CD4-positive, alpha-beta T cell treated with Interleukin-1 beta for 1 hour (primary cell): Measurements from ENCODE around the gene TMA7.

ENCODE experiments used
- DNase-seq, 2 donors: peaks; one replicate each; pipeline ENCODE4 v3.0.0-alpha.2; 2020 to 2022

TMA7 gene

DNA sequence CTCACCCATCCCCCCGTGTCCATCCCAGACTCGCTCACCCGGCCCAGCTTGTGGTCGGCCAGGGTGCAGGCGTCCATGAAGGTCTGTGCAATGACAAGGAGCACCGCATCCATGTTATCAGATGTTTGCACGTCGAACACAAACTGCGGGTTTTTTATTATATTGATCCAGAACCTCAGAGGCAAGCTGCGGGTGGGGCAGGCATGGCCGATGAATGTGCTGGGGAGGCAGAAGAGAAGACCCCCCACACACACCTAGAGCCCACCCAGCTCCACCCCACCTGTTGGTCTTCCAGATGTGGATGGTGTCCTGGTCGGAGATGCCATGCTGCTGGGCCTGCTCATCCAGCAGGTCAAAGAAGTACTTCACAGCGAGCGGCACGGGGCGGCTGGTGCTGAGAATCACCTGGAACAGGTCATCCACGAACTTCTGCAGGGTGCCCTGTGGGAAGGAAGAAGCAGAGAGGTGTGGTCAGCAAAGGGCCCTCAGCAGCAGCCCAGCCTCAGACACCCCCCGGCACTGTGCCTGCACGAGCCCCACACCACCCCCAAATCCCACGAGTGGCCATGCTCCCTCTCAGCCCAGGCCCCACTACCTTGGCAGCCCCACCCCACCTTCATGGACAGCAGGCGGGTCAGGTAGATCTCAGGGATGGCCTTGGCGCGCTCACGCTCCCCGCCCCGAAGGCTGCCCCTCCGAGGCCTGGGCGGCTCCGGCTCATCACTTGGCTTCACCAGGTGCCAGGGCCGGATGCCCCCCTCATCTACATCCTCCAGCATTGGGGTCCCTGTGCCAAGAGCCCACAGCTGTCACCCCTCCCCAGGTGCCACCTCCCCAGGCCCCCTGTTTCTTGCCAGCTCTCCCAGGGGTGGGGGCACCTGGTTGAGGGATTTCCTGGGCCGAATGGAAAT lies 30.5 kb upstream of the TMA7 start:
- DNase-seq = no peak

DNA sequence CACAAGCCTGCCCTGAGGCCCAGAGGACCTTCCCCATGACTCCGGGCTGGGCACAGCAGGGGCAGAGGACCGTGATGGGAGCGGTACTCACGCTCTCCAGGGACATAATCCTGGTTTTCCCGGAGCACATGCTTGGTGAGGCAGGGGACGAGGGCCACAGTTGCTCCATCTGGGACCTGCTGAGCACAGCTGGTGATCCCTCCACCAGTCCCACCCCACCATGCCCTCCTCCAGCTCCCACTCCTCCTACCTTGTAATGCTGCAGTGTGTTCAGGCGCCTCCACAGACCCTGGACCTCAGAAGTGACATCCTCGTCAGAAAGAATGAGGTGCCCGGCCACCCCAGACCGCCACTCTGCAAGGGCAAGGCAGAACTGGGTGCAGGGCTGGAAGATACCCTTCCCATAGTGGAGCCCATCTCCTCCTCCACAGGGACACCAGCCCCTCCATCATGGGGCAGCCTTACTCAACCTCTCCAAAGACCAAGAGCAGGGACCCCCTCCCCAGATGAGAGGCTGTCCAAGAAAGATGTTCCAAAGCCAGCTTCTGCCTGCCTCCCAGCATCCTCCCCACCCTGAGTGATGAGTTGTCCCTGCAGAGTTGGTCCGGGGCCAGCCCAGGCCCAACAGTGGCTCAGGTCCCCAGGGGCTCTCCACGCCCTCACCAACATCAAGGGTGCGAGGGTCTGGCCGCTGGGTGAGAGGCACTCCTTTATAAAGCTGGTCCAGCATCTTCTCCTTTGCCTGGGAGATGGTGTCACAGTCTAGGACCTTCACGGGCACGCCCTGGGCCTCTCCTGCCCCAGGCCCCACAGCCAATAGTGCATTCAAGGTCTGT lies 29.6 kb upstream of the TMA7 start:
- no peak for DNase-seq

DNA sequence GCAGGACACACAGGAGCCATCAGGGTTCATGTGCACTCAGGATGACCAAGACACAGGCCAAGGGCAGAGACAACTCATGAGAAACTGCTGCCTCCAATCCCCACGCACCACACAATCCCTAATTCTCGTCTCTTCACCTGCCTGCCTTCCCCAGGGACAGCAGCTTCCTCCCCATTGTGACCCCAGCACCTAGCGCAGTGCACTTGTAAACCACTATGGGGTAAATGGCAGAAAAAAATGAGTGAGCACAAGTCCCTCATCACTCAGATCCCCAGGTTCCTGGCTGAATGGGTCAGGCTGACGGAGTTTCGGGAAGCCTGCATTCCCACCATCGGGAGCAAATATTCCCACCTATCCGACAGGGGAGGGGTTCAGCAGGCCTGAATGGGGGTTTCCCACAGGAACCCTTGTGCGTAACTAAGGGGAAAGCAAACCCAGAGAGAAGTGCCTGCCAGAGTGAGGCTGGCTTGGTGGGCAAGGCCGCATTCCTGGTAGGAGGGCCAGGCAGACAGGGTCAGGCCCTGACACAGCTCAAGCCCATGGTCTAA lies 28.9 kb upstream of the TMA7 start:
- no peak for DNase-seq

DNA sequence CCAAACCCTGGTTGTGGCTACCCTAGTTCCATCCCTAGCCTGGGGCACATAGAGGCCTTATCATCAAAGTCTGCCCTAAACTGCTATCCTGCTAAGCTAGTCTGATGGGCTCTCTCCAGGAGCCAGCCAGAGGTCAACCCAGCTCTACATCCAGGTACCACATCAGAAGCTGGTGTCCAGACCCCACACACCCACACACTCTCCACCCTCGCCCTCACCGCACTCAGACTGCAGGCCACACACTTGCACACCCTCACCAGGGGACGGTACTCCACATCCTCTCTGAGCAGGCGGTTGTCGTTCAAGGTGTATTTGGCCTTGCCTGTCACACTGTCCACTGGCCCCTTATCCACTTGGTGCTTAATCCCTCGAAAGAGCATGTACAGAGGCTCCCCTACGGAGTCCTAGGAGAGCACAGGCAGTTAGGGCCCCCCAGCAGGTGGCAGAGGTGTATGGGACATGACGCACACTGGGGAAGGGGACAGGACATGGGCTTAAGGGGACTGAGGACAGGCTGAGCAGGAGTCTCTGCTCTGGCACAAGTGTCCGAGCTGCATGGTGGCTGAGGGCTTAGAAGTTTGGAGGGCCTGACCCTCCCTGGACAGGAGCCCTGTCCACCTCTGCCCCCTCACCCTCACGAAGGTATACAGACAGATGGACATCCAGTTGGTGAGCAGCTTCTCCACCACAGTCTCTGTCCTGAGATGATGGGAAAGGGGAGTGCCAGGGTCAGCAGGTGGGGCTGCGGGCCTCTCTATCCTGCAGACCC lies 28.3 kb upstream of the TMA7 start:
- DNase-seq = no peak

DNA sequence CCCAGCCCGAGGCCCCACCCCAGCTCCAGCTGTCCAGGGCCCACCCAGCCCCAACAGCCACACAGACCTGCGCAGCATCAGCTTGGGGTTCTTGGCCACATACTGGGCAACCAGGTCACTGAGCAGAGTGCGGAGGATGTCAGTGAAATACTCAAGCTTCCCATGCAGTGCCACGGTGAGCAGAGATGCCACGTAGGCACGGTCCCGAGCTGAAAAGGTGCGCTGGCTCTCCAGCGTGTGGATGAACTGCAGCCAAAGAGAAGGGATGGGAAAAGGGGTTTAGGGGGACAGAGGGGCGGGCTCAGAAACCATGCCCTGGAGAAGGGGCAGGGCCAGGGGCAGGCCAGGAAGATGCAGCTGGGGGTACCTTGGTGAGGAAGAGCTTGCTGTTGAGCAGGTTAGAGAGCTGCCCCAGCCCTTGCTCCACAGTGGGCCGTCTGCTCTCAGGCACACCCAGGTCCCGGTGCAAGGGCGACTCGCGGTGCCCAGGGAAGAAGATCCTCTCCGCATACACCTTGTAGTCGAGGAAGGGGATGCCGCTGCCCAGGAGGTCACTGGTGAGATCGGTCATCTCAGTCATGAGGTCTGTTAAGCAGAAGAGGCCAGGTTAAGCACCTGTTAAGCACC lies 27.6 kb upstream of the TMA7 start:
- DNase-seq = no peak

DNA sequence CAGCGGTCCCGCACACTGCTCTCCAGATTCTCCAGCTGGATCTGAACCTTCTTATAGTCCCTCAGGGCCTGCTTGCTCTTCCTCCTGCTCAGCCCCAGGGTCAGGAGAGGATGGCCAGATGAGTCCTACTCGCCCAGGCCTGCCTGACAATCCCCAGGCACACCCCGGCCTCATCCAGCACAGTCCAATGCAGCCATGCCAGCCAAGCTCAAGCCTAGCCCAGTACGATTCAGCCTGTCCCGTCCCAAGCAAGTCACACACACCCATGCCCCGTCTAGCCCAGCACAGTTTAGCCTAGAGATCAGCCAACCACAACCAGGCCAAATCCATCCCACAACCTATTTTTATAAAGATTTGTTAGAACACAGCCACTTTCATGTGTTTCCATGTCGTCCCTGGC lies 27.0 kb upstream of the TMA7 start:
- DNase-seq = no peak

DNA sequence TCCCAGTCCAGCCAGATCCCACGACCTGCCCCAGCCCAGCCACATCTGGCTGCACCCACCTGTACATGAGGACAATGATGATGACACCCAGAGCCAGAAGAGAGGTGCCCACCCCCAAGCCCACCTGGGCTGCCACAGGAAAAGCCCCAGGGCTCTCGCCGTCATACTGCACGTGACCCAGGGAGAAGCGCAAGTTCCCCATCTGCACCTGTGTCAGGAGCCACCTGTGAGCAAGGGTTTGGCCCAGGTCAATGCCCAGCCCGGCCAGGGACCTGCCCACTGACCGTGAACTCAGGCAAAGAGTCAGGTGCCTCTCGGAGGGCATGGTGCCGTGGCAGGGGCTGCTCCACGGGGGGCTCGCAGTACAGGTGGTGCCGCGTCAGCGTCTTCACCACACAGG lies 26.4 kb upstream of the TMA7 start:
- DNase-seq = no peak

DNA sequence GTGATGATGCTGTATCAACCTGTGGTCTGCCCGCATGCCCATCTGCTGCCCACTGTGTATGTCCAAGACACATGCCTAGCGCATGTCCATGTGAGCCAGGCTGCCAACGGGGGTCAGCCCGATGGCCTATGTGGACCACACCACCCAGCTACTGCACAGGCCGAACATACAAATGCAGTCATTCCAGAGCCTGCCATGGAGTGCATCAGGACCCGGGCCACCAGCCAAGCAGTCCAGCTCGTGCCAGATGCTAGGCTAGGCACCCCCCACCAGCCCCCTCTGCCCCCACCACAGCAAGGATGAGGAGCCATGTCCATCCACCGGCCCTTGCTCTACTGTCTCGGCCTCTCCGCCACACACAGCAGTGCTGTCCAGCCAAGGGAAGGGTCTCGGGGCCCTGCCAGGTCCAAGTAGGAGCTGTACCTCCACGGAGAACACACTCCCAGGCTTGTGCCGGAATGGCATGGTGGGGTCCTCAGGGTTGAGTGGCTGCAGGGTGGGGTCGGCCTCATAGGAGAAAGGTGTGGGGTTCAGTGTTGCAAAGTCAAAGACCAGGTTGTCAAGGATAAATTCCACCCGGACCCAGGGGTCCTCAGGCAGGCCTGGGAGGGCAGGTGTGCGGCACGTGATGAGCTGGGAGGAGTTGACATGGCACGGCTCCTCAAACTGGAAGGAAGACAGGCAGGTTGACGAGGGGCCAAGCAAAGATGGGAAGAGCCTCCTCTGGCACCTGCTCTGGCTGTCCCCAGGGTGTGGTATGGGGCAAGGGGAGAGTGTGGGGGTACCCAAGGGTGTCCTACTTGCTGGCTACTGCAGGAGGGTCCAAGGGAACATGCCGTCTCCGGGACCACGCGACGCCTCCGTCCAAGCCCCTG lies 25.4 kb upstream of the TMA7 start:
- no peak for DNase-seq

DNA sequence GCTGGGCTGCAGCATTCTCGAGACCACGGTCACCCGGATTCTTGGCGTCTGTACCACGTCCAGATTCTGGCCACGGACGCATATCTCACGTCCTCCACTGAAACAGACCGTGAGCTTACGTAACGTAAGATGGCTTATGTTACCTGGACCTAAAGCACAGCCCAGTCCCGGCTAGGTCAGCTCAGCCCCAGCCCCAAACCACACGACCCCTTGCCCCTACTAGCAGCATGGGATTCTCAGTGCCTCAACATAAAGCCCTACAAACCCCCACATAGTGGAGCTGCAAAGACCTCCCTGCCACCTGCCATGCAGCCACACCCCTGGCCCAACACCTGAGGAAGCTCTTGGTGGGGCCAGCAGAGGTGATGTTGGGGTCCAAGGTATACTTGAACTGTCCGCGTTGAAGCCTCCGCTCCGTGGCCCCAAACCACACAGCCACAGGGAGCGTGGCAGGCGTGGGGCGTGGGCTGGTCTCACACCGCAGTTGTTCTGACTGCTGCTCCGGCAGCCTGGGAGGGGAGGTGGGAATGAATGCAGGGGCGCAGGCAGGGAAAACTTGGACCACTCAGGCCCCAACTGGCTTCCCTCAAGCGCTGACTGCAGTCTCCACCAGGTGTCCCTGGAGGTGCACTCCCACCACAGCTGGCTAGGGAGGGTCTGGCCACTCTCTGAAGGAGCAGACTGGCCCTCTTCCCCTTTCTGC lies 24.7 kb upstream of the TMA7 start:
- DNase-seq = no peak

DNA sequence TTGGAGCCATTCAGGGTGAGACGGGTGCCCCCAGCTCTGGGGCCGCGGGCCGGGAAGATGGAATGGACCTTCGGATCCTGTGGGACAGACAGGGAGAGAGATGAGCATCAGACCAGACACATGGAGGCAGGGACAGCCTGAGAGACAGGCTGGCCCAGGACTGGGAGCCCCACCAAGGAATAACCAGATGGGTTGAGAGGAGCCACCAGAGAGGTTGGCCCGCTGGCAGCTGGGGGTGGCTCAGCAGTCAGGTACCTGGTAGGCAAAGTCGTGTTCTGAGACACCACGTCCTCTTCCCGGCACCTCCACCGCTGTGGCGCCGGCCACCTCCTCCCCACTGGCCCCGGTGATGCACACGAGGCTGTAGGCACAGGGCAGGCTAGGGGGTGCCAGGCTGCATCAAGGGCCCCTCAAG lies 24.0 kb upstream of the TMA7 start:
- DNase-seq = no peak

DNA sequence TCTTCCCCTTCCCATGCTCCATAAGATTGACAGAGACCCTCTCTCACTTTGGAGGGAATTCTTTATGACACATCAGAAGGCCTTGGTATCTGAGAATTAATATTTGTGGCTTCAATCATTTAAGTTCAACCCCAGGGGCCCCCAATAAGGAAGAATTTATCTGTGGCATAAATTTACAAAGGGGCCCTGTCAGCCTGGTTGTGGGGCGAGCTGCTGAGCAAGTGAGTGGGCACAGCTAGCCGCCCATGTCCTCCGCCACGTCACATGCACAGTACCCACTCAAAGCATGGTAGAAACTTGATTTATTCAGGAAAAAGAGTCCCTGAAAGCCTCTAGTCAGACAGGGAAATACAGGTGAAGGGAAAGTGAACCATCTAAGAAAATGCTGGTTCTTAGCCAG lies 23.5 kb upstream of the TMA7 start:
- DNase-seq = no peak

DNA sequence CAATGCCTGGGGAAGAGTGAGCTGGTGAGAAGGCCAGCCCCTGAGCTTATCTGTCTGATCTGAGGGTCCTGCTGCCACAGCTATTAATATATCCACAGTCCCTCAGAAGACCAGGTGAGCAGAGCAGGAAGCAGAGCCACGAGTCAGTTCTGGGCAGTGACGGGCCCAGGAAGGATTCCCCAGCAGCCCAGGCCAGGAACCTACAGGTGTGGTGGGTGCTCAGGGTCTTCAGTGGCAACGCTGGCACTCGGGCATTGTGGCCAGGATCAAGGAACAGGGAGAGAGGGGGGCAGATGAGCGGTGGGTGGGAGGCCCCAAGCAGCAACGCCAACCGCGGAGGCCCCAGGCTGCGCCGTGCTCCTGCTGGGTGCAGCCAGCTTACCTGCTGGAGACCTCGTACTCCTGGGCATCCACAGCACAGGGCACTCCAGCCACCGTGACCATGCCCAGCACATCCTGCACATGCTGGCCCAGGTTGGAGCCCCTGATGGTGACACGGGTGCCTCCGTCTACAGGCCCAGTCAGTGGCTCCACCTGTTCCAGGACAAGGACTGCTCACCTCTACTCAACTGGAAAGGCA lies 22.4 kb upstream of the TMA7 start:
- DNase-seq = no peak

DNA sequence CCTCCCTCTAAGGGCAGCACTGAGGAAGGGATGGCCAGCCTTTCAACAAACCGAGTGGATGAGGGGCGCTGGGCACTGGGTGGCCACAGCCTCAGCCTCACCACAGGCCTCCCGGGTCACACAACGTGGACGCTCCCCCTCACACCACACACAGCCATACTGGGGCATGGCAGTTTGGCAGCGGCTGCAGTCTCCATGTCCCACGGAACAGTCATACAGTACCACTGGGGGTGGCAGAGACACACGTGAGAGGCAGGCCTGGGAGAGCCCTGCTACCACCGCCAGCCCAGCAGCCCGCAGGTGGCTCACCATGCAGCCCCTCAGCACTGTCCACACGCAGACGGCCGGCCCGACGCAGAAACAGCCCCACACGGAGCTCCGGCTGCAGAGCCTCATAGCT lies 21.9 kb upstream of the TMA7 start:
- DNase-seq = no peak

DNA sequence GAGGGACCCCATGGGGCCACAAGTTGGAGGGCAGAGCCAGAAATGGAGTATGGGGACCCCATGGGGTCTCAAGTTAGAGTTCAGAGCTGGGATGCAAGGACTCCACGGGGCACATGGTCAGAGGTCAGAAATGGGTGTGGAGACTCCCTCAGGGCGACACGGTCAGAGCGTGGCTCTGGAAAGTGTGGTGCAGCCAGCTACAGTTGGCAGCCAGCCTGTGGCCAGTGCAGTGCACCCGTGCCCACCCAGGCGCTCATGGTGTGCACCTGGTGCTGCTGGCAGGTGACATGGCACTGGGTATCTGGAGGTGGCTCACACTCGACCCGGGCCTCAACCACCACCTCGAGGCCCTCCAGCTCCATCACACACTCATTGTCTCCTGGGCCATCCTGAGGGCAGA lies 21.4 kb upstream of the TMA7 start:
- DNase-seq = no peak

DNA sequence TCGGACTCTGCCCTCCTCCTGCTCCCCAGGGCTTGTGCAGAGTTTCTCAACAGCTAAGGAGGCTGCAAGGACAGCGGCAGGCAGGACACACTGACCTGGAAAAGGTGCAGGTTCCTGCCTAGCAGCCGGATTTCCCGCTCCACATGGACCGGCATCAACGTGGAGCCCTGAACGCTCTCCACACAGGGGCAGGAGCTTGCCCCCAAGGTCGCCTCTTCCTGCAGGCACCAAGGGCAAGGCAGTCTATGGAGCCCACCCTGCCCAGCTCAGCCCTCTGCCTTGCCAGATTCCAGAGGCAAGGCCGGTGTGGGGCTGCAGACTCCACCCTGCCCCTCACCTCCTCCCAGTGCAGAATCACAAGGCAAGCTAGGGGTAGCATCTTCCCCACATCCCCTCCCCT lies 20.9 kb upstream of the TMA7 start:
- DNase-seq = no peak

DNA sequence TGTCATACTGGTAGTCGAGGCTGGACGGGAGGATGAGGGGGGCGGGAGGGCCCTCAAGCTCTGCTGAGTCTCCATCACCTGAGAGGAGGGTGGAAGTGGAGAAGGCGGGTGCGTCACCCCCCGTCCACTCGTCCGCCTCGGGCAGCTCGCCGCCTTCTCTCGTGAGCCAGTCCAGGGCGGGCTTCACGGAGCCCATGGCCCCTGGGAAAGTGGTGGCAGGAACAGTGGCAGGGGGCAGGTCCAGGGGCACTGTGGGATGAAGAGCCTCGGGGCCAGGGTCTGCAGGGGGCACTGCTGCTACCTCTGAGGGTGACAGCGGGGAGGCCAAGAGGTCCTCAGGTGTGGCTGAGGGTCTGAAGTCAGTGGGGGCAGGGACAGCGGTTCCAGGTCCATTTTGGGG lies 20.5 kb upstream of the TMA7 start:
- no peak for DNase-seq

DNA sequence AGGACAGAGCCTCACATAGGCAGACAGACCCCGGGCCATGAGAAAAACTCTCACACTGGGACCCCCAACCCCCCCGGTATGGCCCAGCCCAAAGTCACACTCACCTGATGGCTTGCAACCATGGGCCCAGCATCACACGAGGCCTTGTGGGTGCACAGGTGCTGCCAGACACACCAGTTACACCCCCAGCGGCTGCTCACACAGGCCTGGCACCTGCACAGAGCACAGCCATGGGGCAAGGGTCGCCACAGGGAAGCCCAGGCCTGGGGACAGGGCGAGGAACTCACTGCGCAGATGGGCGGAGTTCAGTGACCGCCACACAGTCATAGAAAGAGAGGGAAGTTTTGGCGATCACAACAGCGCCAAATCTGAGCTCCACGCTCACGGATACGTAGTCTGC lies 19.5 kb upstream of the TMA7 start:
- DNase-seq = no peak

DNA sequence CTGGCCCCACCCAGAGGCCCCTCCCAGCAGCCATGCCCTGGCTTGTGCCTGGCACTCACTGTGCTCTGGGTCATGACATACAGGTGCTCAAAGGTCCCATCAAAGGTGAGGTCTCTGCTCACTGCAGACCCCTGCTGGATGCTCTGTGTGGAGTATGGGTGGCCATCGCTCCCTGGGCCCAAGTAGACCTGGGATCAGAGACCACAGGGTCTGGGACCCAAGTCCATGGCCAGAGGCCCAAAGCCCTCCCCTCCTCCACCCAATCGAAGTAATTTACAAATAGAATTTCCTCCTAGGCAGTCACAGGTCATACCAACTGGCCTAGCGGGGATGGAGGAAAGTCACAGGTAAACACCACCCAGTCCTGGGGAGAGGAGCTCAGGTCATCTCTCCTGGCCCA lies 17.8 kb upstream of the TMA7 start:
- DNase-seq = no peak

DNA sequence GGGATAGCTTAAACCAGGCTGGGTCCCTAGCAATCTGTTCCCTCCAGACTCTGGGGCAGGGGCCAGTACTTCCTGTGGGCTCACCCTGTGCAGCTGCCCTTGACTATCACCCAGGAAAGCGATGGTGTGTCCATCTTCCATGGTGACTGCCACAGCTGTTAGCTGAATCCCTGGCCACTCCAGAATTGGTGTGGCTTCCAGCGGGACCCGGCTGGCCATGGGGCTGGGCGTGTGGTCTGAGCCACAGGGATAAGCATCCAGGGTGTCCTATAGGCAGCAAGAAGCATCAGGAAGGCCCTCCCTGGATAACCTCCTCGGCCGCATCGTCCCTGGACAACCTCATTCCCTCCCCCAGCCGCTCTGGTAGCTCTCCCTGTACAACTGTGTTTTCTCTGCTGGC lies 17.4 kb upstream of the TMA7 start:
- DNase-seq = no peak

DNA sequence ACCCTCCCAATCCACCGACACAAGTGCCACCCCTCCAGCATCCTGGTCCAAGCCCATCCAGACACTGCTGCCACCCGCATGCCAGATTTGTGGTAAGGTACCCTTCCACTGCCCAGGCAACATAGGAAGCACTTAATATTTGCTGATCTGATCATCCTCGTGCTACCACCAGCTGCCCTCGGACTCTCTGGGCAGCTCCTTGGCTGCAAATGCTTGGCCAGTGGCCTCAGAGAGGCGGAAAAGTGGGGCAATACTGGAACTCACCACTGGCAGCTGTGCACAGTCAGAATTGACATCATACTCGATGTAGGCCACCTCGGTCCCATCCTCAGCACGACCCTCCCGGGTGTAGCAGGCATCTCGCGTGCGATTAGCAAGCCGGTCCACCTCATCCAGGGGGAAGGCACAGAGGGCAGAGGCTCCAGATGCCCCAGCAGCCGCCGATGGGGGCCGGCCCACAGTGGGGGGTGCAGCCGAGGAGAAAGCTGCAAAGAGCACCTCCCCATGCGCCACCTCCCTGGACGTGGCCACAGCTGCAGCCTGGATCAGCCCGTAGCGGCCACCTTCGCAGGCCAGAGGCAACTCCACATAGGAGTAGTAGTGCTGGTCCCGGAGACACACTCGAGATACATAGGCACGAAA lies 16.7 kb upstream of the TMA7 start:
- DNase-seq = no peak
